MM.1S (cell line): ENCODE data around the gene CDH4.

ENCODE experiments used
- CTCF ChIP-seq: fragments of 300-600 bp; sonication (generic); IDR thresholded peaks from 2 replicates; pipeline ENCODE4 v1.5.1; 2016; ENCODE audit warnings: antibody characterized with exemption, low read length, mixed read lengths
- EZH2 ChIP-seq: fragments of 300-600 bp; sonication (generic); optimal IDR thresholded peaks from 2 replicates; pipeline ENCODE3; 2017; ENCODE audit warnings: low read depth, mild to moderate bottlenecking, antibody characterized with exemption, low read length, mixed read lengths
- EZH2phosphoT487 ChIP-seq: fragments of 300-600 bp; sonication (generic); IDR thresholded peaks from 2 replicates; pipeline ENCODE4 v1.6.1; 2018; ENCODE audit warnings: antibody characterized with exemption, low read length

GRCh38 chr20:61664556-61665320 lies 412.7 kb downstream of the CDH4 start:
- TF ChIP-seq CTCF: no peak
- TF ChIP-seq EZH2: no peak
- TF ChIP-seq EZH2phosphoT487: no peak
